Type B pancreatic cell (in vitro differentiated cells): ENCODE results near the gene PGP. TPM values are rescaled to one million over a fixed set of nuclear protein-coding genes. Genes with fewer than 3 reads are reported as not detected.
"Not testable (repeated sequence)": the region's sequence is repeated elsewhere in the genome, so short reads cannot be mapped to it uniquely, and the experiment has no call there.

Experiments
- DNase-seq: peaks from one replicate; pipeline ENCODE4 v3.0.0; 2021; ENCODE audit warnings: mixed read lengths; ENCODE audit not compliant: unreplicated experiment; ENCODE audit errors: extremely low spot score
- H3K27ac Mint-ChIP-seq: 2 replicates; pipeline ENCODE4 v1.8.0; 2021; ENCODE audit warnings: mild to moderate bottlenecking, mixed read lengths
- H3K27me3 Mint-ChIP-seq: 2 replicates; pipeline ENCODE4 v1.8.0; 2021; ENCODE audit warnings: mixed read lengths
- H3K36me3 Mint-ChIP-seq: 2 replicates; pipeline ENCODE4 v1.8.0; 2021; ENCODE audit warnings: mixed read lengths
- H3K4me1 Mint-ChIP-seq: one replicate; pipeline ENCODE4 v1.8.0; 2021; ENCODE audit warnings: mixed read lengths; ENCODE audit not compliant: unreplicated experiment
- H3K4me3 Mint-ChIP-seq: 2 replicates; pipeline ENCODE4 v1.8.0; 2021; ENCODE audit warnings: mild to moderate bottlenecking, mixed read lengths
- H3K9me3 Mint-ChIP-seq: 2 replicates; pipeline ENCODE4 v1.8.0; 2021; ENCODE audit warnings: mixed read lengths
- CTCF ChIP-seq: fragments of 200-600 bp; sonication (generic); conservative IDR thresholded peaks from 2 replicates; pipeline ENCODE4 v1.5.0; 2021; ENCODE audit warnings: antibody characterized with exemption, mild to moderate bottlenecking
- long read RNA-seq: library from polyadenylated mRNA; unstranded; transcript quantifications from one replicate; pipeline ENCODE4 v2.0.0, GENCODE V29; 2020
- total RNA-seq: library from RNA; stranded (reverse); gene quantifications from 2 replicates; pipeline ENCODE4 v1.2.1, GENCODE V29; 2021; ENCODE audit warnings: low replicate concordance

PGP gene
- 16.2 and 25.5 TPM in 2 replicates for total RNA-seq
- long read RNA-seq, partial matches to known transcripts = 0 of 1 reads
- long read RNA-seq, other reads (novel, unspliced or antisense) = 1 of 1 reads

- TF ChIP-seq CTCF = no peak
- Mint-ChIP-seq H3K4me1 (peaks cover 11% of the 10 kb centered on the region), H3K27ac (peak within 1 kb of the TSS; percentile 91), H3K4me3 (peak within 1 kb of the TSS; percentile 94), H3K9me3 (no peaks in the 10 kb centered on the region), H3K27me3 (no peaks in the 10 kb centered on the region), H3K36me3 (no peaks in the 10 kb centered on the region)
- no peak for DNase-seq
These were observed at the start of gene PGP for GRCh38 chr16:2214719-2214968. PGP (minus strand) TSS chr16:2214840; CDS start chr16:2214777, 63 bp downstream.

GRCh38 chr16:2263026-2263425, 48.4 kb upstream of the PGP start:
- peaks cover 23% of the 10 kb centered on the region for H3K36me3 Mint-ChIP-seq

GRCh38 chr16:2260250-2260649, 45.6 kb upstream of the PGP start:
- H3K9me3 Mint-ChIP-seq = no peaks in the 10 kb centered on the region
- H3K4me3 Mint-ChIP-seq = no peak overlapping the region
- no peak for TF ChIP-seq CTCF
- no peak for DNase-seq
- H3K27me3 Mint-ChIP-seq = no peaks in the 10 kb centered on the region
- no peak overlapping the region for H3K27ac Mint-ChIP-seq
- peaks cover 8% of the 10 kb centered on the region for H3K4me1 Mint-ChIP-seq
- H3K36me3 Mint-ChIP-seq = peaks cover 27% of the 10 kb centered on the region

More at GRCh38 chr16:2263026-2263425, 48.4 kb upstream of the PGP start:
- Mint-ChIP-seq H3K4me1 (peaks cover 22% of the 10 kb centered on the region), H3K27ac (peak overlapping the region; percentile 29)
- H3K9me3 Mint-ChIP-seq, H3K4me3 Mint-ChIP-seq, DNase-seq, H3K27me3 Mint-ChIP-seq: not testable (repeated sequence)

GRCh38 chr16:2258530-2258929, 43.9 kb upstream of the PGP start:
- H3K4me3 Mint-ChIP-seq, H3K4me1 Mint-ChIP-seq, DNase-seq, H3K27me3 Mint-ChIP-seq, H3K27ac Mint-ChIP-seq, H3K9me3 Mint-ChIP-seq: not testable (repeated sequence)
- peaks cover 24% of the 10 kb centered on the region for H3K36me3 Mint-ChIP-seq

- H3K27me3 Mint-ChIP-seq = no peaks in the 10 kb centered on the region
- H3K27ac Mint-ChIP-seq = no peak overlapping the region
- H3K9me3 Mint-ChIP-seq = no peaks in the 10 kb centered on the region
- no peaks in the 10 kb centered on the region for H3K4me1 Mint-ChIP-seq
- no peak for TF ChIP-seq CTCF
- DNase-seq = no peak
- peaks cover 29% of the 10 kb centered on the region for H3K36me3 Mint-ChIP-seq
- no peak overlapping the region for H3K4me3 Mint-ChIP-seq
These were observed 43.1 kb upstream of the PGP start for GRCh38 chr16:2257726-2258125.

GRCh38 chr16:2256531-2257140, 42.0 kb upstream of the PGP start:
- Mint-ChIP-seq H3K4me3 (no peak overlapping the region), H3K27ac (no peak overlapping the region), H3K4me1 (no peaks in the 10 kb centered on the region), H3K27me3 (no peaks in the 10 kb centered on the region), H3K9me3 (no peaks in the 10 kb centered on the region), H3K36me3 (peaks cover 26% of the 10 kb centered on the region)
- no peak for DNase-seq
- no peak for TF ChIP-seq CTCF

- DNase-seq = no peak
- H3K27ac Mint-ChIP-seq = peak overlapping the region; percentile 77
- no peaks in the 10 kb centered on the region for H3K27me3 Mint-ChIP-seq
- H3K9me3 Mint-ChIP-seq = no peaks in the 10 kb centered on the region
- no peaks in the 10 kb centered on the region for H3K4me1 Mint-ChIP-seq
- TF ChIP-seq CTCF = no peak
- peaks cover 19% of the 10 kb centered on the region for H3K36me3 Mint-ChIP-seq
- H3K4me3 Mint-ChIP-seq = no peak overlapping the region
These were observed 38.7 kb upstream of the PGP start for GRCh38 chr16:2253293-2253692.
